Measurements from ENCODE around the gene NRIP1. TPM values are rescaled to one million over a fixed set of nuclear protein-coding genes. Genes with fewer than 3 reads are reported as not detected.

Gene NRIP1
- polyA plus RNA-seq, 1 donor (not counting 4 experiments of a cell fraction or from before 2014, with no cell fraction given): 25.5 TPM

DNA sequence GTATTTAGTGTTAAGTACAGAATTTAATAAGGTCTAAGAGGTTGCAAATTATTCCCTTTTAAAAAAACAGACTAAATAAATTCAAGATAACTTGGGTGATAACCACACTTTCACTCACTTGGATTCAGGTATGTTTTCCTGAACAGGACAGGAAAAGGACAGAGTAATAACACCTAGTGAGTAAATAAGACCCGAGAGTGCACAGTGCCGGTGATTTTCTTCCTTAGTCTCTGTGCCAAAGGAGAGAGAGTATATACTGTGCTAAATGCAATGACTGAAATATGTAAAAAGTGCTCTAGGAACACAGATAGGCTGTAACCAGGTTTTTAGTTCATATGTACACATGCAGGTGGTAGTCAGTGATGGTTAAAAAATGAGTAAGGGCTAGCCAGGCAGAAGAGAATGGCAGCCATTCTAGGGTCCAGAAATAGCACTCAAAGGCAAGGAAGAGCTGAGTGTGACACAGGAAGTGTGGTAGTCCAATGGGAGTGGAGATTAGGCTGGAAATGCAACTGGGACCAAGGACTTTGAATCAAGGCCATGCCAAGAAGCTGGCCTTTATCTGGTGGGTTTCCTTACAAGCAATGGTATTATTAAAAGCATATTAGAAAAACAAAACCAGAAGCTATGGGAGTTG is 58.1 kb downstream of the NRIP1 start:
- FAIRE-seq (no peak), DNase-seq (ENCODE audit: low read depth, low spot score) (no peak)
- Histone ChIP-seq H2AFZ (ENCODE audit: control insufficient read depth, low read length) (no peak overlapping the region), H3K79me2 (ENCODE audit: control insufficient read depth, insufficient read depth, low read length) (peaks cover 81% of the 10 kb centered on the region), H3K4me1 (ENCODE audit: control insufficient read depth, extremely low read depth, insufficient read depth, low read length) (peaks cover 5% of the 10 kb centered on the region), H3K4me3 (ENCODE audit: control insufficient read depth in 2 of 3, extremely low read depth in 1 of 3, insufficient read depth in 2 of 3, low read depth in 1 of 3, low read length in 3 of 3) (no peak overlapping the region), H3K4me2 (ENCODE audit: control insufficient read depth, extremely low read depth, insufficient read depth, low read depth, low read length) (no peak overlapping the region), H3K9me1 (ENCODE audit: control insufficient read depth, extremely low read depth, insufficient read depth, low read length) (no peaks in the 10 kb centered on the region), H3K27me3 (ENCODE audit: control insufficient read depth, extremely low read depth, insufficient read depth, low read length) (no peaks in the 10 kb centered on the region), H3K9ac (ENCODE audit: control insufficient read depth, extremely low read depth, insufficient read depth, low read length) (no peak overlapping the region), H4K20me1 (ENCODE audit: control insufficient read depth, extremely low read depth, insufficient read depth, low read length) (peaks cover 3% of the 10 kb centered on the region), H3K27ac (ENCODE audit: control insufficient read depth, insufficient read depth, low read length) (no peak overlapping the region), H3K9me3 (ENCODE audit: control insufficient read depth, low read depth, low read length) (no peaks in the 10 kb centered on the region), H3K36me3 (ENCODE audit: control insufficient read depth in 2 of 2, extremely low read depth in 1 of 2, insufficient read depth in 2 of 2, low read length in 2 of 2) (peaks cover 0 to 2% of the 10 kb centered on the region in 2 experiments)
- TF ChIP-seq EZH2 (IDR thresholded peaks at IDR 0.05; ENCODE audit: low read length): no peak
- TF ChIP-seq, protein P1, sequence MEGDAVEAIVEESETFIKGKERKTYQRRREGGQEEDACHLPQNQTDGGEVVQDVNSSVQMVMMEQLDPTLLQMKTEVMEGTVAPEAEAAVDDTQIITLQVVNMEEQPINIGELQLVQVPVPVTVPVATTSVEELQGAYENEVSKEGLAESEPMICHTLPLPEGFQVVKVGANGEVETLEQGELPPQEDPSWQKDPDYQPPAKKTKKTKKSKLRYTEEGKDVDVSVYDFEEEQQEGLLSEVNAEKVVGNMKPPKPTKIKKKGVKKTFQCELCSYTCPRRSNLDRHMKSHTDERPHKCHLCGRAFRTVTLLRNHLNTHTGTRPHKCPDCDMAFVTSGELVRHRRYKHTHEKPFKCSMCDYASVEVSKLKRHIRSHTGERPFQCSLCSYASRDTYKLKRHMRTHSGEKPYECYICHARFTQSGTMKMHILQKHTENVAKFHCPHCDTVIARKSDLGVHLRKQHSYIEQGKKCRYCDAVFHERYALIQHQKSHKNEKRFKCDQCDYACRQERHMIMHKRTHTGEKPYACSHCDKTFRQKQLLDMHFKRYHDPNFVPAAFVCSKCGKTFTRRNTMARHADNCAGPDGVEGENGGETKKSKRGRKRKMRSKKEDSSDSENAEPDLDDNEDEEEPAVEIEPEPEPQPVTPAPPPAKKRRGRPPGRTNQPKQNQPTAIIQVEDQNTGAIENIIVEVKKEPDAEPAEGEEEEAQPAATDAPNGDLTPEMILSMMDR (optimal IDR thresholded peaks at IDR 0.05 in 1 of 3, IDR thresholded peaks at IDR 0.05 in 1 of 3, conservative IDR thresholded peaks at IDR 0.05 in 1 of 3; ENCODE audit: extremely low read depth in 1 of 3, insufficient read depth in 2 of 3, low read length in 3 of 3): no peak
- dilution Hi-C loops (cut with MboI; ENCODE audit: extremely low pct_ligation_motif_present, low sequenced_read_pairs): no loop called here

DNA sequence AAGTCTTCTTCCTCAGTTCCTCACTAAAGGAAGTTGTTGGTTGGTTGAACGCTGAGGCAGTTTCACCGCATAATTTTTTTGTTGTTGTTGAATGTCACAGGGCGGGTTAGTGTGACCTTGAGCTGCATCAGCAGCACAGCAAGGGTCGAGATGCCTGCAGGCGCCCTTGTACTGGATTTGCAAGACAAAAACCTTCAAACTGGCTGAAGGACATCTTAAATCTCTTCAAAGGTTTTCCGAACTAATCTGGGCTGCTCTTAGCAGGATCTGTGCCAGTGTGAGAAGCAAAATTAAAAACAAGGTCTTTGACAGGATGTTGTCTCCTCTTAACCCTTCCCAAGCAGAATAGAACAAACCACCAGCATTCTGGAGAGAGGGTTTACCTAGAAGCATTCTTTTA is 59.4 kb downstream of the NRIP1 start:
- H2AFZ ChIP-seq (ENCODE audit: control insufficient read depth, low read length): no peak overlapping the region
- no peak overlapping the region for H3K4me2 ChIP-seq (ENCODE audit: control insufficient read depth, extremely low read depth, insufficient read depth, low read depth, low read length)
- no peak for TF ChIP-seq EZH2 (IDR thresholded peaks at IDR 0.05; ENCODE audit: low read length)
- TF ChIP-seq, protein P1 (optimal IDR thresholded peaks at IDR 0.05 in 1 of 3, IDR thresholded peaks at IDR 0.05 in 1 of 3, conservative IDR thresholded peaks at IDR 0.05 in 1 of 3; ENCODE audit: extremely low read depth in 1 of 3, insufficient read depth in 2 of 3, low read length in 3 of 3): no peak
- H3K27ac ChIP-seq (ENCODE audit: control insufficient read depth, insufficient read depth, low read length): no peak overlapping the region
- H3K36me3 ChIP-seq (ENCODE audit: control insufficient read depth in 2 of 2, extremely low read depth in 1 of 2, insufficient read depth in 2 of 2, low read length in 2 of 2): peaks cover 0 to 2% of the 10 kb centered on the region in 2 experiments
- peaks cover 84% of the 10 kb centered on the region for H3K79me2 ChIP-seq (ENCODE audit: control insufficient read depth, insufficient read depth, low read length)
- no peaks in the 10 kb centered on the region for H3K9me3 ChIP-seq (ENCODE audit: control insufficient read depth, low read depth, low read length)
- DNase-seq (ENCODE audit: low read depth, low spot score) (no peak), FAIRE-seq (no peak)
- no peaks in the 10 kb centered on the region for H3K27me3 ChIP-seq (ENCODE audit: control insufficient read depth, extremely low read depth, insufficient read depth, low read length)
- no peak overlapping the region for H3K9ac ChIP-seq (ENCODE audit: control insufficient read depth, extremely low read depth, insufficient read depth, low read length)
- peaks cover 3% of the 10 kb centered on the region for H4K20me1 ChIP-seq (ENCODE audit: control insufficient read depth, extremely low read depth, insufficient read depth, low read length)
- H3K4me1 ChIP-seq (ENCODE audit: control insufficient read depth, extremely low read depth, insufficient read depth, low read length): peaks cover 5% of the 10 kb centered on the region
- dilution Hi-C loops (cut with MboI; ENCODE audit: extremely low pct_ligation_motif_present, low sequenced_read_pairs): no loop called here
- H3K4me3 ChIP-seq (ENCODE audit: control insufficient read depth in 2 of 3, extremely low read depth in 1 of 3, insufficient read depth in 2 of 3, low read depth in 1 of 3, low read length in 3 of 3): no peak overlapping the region
- H3K9me1 ChIP-seq (ENCODE audit: control insufficient read depth, extremely low read depth, insufficient read depth, low read length): no peaks in the 10 kb centered on the region
